HG03521 (cell line): ENCODE data around the gene VCPKMT.
A peak's percentile ranks its signal among the peaks of the same experiment; 100 is the strongest.

Experiments used
- ATAC-seq: cut with Tn5 transposase; IDR thresholded peaks from one replicate; pipeline ENCODE4 v1.9.1; 2021; ENCODE audit warnings: mild to moderate bottlenecking, moderate library complexity; ENCODE audit not compliant: unreplicated experiment

The VCPKMT gene

DNA sequence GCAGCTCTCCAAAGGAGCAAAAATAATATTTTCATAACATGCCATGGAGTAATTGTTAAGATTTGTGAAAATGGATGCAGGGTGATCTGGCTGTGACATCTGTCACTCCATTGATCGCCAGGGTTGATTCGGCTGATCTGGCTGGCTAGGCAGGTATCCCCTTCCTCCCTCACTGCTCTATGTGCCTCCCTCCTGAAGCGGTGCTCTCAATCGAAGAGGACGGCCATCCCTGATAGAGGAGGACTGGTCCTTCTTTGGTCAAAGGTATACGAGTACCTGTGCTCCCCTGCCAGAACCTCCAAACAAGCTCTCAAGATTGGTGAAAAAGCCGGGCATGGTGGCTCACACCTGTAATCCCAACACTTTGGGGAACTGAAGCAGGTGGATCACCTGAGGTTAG is 47.9 kb downstream of the VCPKMT start:
- no peak for ATAC-seq

DNA sequence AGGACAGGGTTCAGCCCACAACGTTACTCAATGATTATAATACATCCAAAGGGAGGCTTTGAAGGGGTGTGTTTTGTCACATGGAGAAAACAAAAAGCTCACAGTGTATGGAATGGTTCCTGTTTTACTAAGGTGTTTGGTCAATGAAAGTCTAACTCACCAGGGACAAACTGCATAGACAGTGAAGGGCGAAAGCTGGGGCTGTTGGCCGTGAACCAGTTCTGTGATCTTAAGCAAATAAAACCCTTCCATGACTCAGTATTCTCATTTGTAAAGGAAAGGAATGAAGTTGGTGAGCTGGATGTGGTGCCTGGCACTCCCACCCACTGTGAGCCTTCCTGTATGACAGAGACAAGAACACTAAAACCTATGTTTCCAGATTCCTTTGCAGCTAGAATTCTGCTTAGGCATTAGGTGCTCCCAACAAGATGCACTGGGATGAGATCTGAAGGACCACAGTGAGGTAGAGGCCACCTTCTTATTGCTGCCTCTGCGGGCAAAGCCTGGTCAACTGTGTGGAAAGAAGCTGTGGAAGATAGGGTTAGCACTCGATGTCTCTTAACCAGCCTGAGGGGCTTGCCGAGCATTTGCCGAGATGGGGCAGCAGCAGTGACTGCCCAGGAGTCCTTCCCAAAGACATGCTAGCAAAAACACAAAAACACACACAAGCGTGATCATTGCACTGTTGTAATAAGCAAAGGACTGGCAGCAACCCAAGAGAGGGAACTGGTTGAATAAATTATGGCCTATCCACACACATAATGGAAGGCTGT is 48.5 kb downstream of the VCPKMT start:
- ATAC-seq, result no peak

DNA sequence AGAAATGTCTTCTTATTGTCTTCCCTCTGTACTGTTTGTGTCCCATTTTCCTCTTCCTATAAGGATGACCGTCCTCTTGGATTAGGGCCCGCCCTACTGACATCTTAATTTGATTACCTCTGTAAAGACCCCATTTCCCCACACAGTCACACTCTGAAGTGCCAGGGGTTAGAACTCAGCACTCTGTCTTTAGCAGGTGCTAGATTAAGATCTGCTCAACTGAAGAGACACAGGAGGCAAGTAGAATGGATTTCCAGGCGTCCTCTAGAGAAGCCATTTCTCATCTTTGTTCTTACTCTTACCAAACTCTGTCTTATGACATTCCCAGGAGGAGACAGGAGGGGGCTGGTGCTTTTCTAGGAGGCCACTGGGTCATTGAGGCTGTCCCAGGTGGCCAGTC is 50.8 kb downstream of the VCPKMT start:
- no peak for ATAC-seq

GRCh38 chr14:50064993-50065392 is 51.4 kb downstream of the VCPKMT start:
- peak; percentile 60 for ATAC-seq

DNA sequence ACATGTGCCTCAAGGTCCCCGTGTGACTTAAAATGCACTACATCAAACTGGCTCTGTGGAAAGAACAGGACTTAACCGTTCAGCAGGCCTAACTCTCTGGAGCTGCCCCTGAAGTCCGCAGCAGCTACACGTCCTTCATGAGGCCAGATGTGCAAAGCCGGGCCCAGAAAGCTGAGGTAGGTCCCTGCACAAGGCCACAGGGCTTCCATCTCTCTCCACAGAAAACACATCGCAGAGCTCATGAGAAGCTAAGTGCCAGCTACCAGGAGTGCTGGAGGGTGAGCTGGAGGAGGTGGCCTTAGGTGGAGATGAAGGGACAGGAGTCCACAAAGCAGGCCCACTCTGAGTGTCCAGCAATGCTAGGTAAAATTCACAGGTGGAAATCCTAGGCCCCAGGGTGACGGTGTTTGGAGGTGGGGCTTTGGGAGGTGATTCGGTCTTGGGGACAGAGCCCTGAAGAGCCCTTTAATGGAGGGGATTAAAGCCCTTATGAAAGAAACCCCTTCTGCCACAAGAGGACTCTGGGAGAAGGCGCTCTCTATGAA is 52.4 kb downstream of the VCPKMT start:
- no peak for ATAC-seq

GRCh38 chr14:50062438-50063085 is 53.8 kb downstream of the VCPKMT start:
- no peak for ATAC-seq

DNA sequence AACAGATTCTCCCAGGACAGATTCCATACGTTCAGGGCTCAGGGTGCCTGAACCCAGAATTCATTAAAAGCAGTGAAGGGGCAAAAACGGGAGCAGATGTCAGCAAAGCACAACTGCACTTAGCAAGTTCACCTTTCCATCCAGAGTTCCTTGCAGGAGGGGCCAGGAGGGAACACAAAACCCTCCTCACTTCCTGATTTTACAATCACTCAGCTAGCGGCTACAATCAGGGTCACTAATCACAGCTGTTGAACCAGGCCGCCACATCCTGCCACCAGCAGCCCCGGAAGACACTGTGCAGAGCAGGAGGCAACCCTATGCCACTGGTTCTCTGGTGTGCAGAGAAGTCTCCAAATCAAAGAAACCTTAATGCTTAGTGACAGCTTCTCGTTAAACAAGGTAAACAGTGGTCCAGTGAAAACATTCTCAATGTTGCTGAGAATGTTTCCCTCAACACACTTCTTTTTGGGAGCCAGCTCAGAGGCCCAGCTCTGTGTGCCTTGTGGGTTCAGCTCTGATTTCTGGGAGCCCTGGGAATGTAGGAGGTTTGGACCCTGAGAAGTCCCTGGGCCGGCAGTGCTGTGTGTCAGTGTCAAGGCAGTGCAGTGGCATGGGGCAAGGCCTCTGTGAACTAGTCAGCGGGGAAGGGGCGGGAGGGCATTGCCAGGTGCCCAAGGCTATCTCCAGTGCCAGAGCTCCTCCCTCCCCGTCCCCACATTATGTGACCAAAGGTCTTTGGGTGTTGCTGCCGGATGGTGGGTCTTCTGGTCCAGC is 54.5 kb downstream of the VCPKMT start:
- ATAC-seq, result peak; percentile 46

- no peak for ATAC-seq
Observed at GRCh38 chr14:50060871-50061663, 55.3 kb downstream of the VCPKMT start.

- no peak for ATAC-seq
Observed at GRCh38 chr14:50059763-50060616, 56.4 kb downstream of the VCPKMT start.
